ENCODE results near the gene MRGPRD. TPM values are rescaled to one million over a fixed set of nuclear protein-coding genes. Genes with fewer than 3 reads are reported as not detected.

Gene MRGPRD
- total and polyA plus RNA-seq, 9 donors = not detected

DNA sequence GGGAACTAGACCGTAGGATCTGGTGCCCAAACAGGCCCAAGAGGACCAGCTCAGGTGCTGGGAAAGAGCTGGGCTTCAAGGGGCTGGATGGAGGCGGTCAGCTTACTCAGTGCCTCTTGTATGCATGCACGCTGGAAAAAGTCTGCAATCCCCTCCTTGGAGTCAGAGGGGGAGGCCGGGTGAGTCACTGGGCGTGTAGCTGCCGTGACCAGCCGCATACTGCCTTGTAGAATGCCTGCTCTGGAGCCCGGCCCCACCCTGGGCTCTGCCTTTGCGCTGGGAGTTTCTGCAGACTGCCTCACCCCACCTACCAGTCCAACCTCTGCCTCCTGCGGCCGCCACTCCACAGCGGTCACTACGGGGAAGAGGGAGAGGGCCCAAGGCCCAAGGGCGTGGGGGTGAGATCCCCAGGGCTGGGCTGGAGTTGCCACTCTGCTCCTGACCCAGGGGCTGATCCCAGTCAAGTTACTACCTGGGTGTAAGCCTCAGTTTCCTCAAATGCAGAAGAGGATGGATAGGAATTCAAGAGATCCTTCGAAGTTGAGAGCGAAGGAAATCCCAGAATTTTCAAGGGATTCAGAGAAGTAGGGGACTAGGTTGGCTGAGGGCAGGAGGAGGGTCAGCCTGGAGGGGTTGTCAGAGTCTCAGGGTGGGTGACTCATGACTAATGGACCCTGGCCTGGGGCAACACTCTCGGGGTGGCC is 28.1 kb upstream of the MRGPRD start:
- Histone ChIP-seq H3K4me3 (no peak overlapping the region), H3K27ac (peak overlapping the region; percentile 86 to 90), H3K9me3 (no peaks in the 10 kb centered on the region), H3K36me3 (no peaks in the 10 kb centered on the region), H3K27me3 (no peaks in the 10 kb centered on the region), H3K4me1 (ENCODE audit: insufficient read depth) (peaks cover 29% of the 10 kb centered on the region)
- intact Hi-C loops (cut with DNase I) = loop anchor here in 2 of 4 donors (10.0 kb wide), 2 partner anchors 64 to 104 kb away; partner anchors contain the start of genes IGHMBP2 (in 1 of the 2) and MRPL21 (in 1 of the 2)
- TF ChIP-seq POLR2A (IDR thresholded peaks at IDR 0.05) = no peak
- TF ChIP-seq EP300 (IDR thresholded peaks at IDR 0.05) = no peak
- TF ChIP-seq, protein P1, sequence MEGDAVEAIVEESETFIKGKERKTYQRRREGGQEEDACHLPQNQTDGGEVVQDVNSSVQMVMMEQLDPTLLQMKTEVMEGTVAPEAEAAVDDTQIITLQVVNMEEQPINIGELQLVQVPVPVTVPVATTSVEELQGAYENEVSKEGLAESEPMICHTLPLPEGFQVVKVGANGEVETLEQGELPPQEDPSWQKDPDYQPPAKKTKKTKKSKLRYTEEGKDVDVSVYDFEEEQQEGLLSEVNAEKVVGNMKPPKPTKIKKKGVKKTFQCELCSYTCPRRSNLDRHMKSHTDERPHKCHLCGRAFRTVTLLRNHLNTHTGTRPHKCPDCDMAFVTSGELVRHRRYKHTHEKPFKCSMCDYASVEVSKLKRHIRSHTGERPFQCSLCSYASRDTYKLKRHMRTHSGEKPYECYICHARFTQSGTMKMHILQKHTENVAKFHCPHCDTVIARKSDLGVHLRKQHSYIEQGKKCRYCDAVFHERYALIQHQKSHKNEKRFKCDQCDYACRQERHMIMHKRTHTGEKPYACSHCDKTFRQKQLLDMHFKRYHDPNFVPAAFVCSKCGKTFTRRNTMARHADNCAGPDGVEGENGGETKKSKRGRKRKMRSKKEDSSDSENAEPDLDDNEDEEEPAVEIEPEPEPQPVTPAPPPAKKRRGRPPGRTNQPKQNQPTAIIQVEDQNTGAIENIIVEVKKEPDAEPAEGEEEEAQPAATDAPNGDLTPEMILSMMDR (IDR thresholded peaks at IDR 0.05) = no peak
- WGBS, 3 donors = 19 to 24% (median 20%) methylated on average over 17 of the region's 17 CpGs
- DNase-seq = peak; percentile 80 to 92 (median 85)

DNA sequence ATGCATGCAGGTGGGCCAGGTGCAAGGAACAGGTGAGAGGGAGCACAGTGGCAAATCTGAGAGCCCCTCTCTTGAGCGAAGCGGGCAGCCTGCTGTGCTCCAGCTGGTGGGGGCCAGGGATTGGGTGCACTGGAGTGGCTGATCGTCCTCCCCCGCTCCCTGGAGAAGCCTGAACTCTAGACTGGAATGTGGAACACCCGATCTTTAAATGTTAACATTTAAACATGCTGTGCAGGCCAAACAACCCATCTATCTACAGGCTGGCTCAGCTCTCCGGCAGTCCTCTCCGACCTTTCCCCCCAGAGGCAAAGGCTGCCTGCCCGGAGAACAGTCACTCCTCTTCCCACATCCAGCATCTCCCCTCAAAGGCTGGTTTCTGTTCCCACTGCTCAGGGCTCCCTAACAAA is 27.2 kb upstream of the MRGPRD start:
- Histone ChIP-seq H3K9me3 (no peaks in the 10 kb centered on the region), H3K27ac (peak overlapping the region; percentile 86 to 90), H3K36me3 (no peaks in the 10 kb centered on the region), H3K4me3 (no peak overlapping the region), H3K4me1 (ENCODE audit: insufficient read depth) (peaks cover 31% of the 10 kb centered on the region), H3K27me3 (no peaks in the 10 kb centered on the region)
- intact Hi-C loops (cut with DNase I) = loop anchor here in 2 of 4 donors (10.0 kb wide), 2 partner anchors 63 to 103 kb away; partner anchors contain the start of genes IGHMBP2 (in 1 of the 2) and MRPL21 (in 1 of the 2)
- WGBS, 3 donors = 6 to 18% (median 7%) methylated on average over 8 of the region's 8 CpGs
- TF ChIP-seq, protein P1 (IDR thresholded peaks at IDR 0.05) = no peak
- TF ChIP-seq POLR2A (IDR thresholded peaks at IDR 0.05) = no peak
- TF ChIP-seq EP300 (IDR thresholded peaks at IDR 0.05) = no peak
- DNase-seq = peak; percentile 44 to 68 (median 60)

DNA sequence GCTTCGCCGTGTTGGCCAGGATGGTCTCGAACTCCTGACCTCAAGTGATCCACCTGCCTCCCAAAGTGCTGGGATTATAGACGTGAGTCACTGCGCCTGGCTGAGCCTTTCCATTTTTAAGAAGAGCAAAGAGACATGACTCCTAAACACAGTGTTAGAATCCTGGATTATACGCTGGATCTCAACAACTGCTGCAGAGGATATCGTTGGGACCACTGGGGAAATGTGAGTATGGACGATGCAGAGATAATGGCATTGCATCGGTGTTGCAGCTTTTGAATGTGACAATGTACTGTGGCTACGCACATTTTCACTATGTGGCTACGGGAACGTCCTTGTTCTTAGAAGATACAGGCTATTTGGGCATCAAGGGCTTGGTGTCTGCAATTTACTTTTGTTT is 26.0 kb upstream of the MRGPRD start:
- no peaks in the 10 kb centered on the region for H3K27me3 ChIP-seq
- intact Hi-C loops (cut with DNase I) = loop anchor here in 2 of 4 donors (10.0 kb wide), 2 partner anchors 62 to 102 kb away; partner anchors contain the start of genes IGHMBP2 (in 1 of the 2) and MRPL21 (in 1 of the 2)
- 85 to 93% (median 88%) methylated on average over 12 of the region's 12 CpGs for WGBS, 3 donors
- H3K27ac ChIP-seq = peak overlapping the region in 1 of 2 donors; percentile 90
- no peak overlapping the region for H3K4me3 ChIP-seq
- no peaks in the 10 kb centered on the region for H3K36me3 ChIP-seq
- peak in 2 of 5 donors; percentile 1 to 21 for DNase-seq
- TF ChIP-seq, protein P1 (IDR thresholded peaks at IDR 0.05) = no peak
- no peak for TF ChIP-seq POLR2A (IDR thresholded peaks at IDR 0.05)
- TF ChIP-seq EP300 (IDR thresholded peaks at IDR 0.05) = no peak
- H3K9me3 ChIP-seq = no peaks in the 10 kb centered on the region
- peaks cover 39% of the 10 kb centered on the region for H3K4me1 ChIP-seq (ENCODE audit: insufficient read depth)

DNA sequence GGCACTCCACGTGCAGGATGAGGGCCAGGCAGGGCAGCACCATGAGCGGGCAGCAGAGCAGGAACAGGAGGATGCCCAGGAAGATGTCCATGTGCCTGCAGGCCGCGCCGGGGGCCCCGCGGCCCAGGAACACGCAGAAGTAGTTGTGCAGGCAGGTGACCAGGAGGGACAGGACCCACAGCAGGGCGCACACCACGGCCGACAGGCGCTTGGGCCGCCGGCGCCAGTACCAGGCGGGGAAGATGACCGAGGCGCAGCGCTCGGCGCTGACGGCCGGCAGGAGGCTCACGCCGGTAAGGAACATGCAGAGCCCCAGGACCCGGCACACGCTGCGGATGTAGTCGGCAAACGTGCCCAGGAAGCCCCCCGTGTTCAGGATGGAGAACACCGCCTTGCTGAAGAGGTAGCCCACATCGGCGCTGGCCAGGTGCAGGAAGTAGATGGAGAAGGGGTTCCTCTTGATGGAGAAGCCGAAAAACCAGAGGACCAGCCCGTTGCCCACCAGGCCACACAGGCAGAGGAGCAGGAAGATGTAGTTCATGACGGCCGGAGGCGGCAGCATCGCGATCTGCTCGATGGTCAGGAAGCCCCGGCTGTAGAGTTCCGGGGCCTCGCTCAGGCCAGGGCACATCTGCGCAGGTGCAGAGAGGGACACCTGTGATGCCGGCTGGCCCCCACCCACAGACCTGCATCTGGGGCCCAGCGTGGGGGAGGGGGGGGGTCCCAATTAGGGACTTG is 25.0 kb upstream of the MRGPRD start:
- no peak overlapping the region for H3K4me3 ChIP-seq
- TF ChIP-seq, protein P1 (IDR thresholded peaks at IDR 0.05) = no peak
- TF ChIP-seq POLR2A (IDR thresholded peaks at IDR 0.05) = no peak
- TF ChIP-seq EP300 (IDR thresholded peaks at IDR 0.05) = no peak
- H3K27me3 ChIP-seq = no peaks in the 10 kb centered on the region
- WGBS, 3 donors = 90 to 94% (median 90%) methylated on average over 48 of the region's 48 CpGs
- H3K36me3 ChIP-seq = no peaks in the 10 kb centered on the region
- H3K27ac ChIP-seq = no peak overlapping the region
- no peaks in the 10 kb centered on the region for H3K9me3 ChIP-seq
- DNase-seq = peak in 3 of 5 donors; percentile 10 to 35 (median 28)
- intact Hi-C loops (cut with DNase I) = loop anchor here in 2 of 4 donors (10.0 kb wide), 2 partner anchors 61 to 101 kb away; partner anchors contain the start of genes IGHMBP2 (in 1 of the 2) and MRPL21 (in 1 of the 2)
- peaks cover 45% of the 10 kb centered on the region for H3K4me1 ChIP-seq (ENCODE audit: insufficient read depth)
